Suprapubic skin (tissue), 4 donors: ENCODE data around the gene SERPINB6.

ENCODE experiments used
- CTCF ChIP-seq, 2 donors: fragments of 200-600 bp in 1 of 2; fragments of 450-650 bp in 1 of 2; sonication (generic) in 1 of 2; IDR thresholded peaks; one replicate each; pipeline ENCODE4 v1.5.1; 2016 to 2019; ENCODE audit warnings: antibody characterized with exemption in 2 of 2, mild to moderate bottlenecking in 1 of 2, moderate library complexity in 1 of 2
- POLR2A ChIP-seq, 2 donors: fragments of 450-650 bp; IDR thresholded peaks; one replicate each; pipeline ENCODE4 v1.6.1; 2017; ENCODE audit warnings: antibody characterized with exemption in 2 of 2, mild to moderate bottlenecking in 2 of 2, moderate library complexity in 2 of 2
- POLR2AphosphoS5 ChIP-seq, 3 donors: sonication (generic); formaldehyde crosslinking; IDR thresholded peaks; one replicate each; pipeline ENCODE4 v1.6.1; 2017; ENCODE audit warnings: antibody characterized with exemption in 3 of 3

DNA sequence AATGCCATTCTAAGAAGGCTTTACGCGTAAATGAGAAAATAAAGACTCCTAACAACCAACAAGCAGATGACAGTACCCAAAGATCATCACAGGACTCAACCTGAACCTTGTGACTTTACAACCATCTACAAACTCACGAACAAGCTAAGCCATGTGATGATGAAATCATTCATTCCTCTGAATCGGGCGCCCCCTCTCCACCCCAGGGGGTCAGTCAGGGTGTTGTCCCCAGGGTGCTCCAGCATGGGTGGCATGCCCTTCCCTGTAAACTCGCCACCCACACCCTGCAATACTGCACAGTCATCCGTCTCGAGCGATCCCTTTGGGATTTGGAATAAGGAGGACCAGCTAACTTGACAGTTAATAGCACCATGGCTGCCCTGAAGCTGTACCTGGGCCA lies 12.6 kb downstream of the SERPINB6 start:
- TF ChIP-seq POLR2AphosphoS5 (IDR thresholded peaks at IDR 0.05) (no peak), CTCF (IDR thresholded peaks at IDR 0.05) (no peak), POLR2A (IDR thresholded peaks at IDR 0.05) (no peak)
